T-helper 9 cell (primary cell): Measurements from ENCODE around the gene AGAP1.

Source experiments
- DNase-seq: peaks from one replicate; pipeline ENCODE4 v3.0.0-alpha.2; 2020

AGAP1 gene

DNA sequence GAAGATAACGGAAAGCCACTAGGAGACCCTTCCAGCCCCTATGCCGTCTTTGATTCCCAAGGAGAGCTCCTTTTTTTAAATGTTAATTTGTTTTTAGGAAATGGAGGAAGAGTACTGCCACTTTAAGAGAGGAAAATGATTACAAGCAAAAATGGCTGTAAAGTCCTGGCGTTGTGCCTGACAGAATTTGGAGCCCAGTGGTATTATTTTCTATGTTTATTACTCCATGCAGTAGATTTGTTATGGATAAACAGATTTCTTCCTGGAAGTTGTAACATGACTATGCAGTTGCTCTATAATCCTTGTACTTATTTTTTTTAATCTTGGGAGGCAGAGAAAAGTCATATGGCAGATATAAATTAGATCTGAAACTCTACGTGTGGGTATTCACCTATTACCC is 533.0 kb downstream of the AGAP1 start:
- no peak for DNase-seq

DNA sequence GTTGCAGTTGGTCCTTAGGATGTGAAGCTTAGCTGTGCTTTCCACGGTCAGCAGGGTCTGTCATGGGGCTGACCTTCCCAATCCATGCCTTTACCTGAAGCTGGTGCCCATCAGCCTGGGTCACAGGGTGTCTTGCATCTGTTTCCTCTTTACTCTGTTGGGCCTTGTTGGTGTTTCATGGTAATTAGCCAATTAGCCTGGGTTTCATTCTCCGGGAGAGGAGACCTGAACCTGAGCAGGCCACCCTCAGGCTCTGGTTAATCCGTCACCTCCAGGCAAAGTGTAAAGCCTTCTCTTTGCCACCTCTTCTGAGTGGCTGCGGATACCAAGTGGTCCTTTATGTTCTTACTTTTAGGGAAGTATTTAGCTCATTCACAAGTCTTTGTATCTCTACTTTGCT is 534.2 kb downstream of the AGAP1 start:
- no peak for DNase-seq

DNA sequence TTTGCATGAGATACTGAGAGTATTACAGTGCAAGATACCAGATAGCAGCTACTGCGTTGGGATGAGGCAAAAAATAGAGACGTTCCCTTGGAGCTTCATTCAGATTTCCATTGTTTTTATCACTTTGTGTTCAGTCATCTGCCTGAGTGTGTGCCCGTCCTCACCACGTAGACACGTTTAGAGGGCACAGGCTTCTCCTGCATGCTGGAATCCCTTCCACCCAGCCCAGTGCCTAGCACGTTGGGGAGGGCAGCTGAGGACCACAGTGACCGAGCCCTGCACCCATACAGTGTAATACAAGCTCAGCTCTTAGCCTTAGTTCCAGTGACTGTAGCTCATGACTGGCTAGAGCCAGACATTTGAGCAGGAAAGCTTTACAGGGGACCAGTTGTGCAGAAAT is 539.6 kb downstream of the AGAP1 start:
- no peak for DNase-seq

DNA sequence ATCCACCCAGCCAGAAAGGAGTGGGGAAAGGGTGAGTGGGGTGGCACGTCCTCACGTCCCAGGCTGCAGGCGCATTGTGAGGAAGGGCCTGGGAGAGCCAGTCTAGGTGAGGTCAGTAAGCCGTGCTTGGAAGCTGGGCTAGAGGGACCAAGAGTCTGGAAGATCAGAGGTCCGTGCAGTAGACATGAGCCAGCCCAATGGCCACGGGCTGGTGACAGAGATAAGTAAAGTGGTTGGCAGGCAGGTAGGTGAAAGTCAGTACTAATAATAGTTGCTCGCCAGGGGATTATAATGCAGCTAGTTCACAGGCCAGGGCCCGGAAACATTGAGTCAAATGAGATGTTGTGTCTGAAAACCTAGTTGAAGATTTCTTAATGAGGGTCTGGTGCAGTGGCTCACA is 541.1 kb downstream of the AGAP1 start:
- DNase-seq = no peak

DNA sequence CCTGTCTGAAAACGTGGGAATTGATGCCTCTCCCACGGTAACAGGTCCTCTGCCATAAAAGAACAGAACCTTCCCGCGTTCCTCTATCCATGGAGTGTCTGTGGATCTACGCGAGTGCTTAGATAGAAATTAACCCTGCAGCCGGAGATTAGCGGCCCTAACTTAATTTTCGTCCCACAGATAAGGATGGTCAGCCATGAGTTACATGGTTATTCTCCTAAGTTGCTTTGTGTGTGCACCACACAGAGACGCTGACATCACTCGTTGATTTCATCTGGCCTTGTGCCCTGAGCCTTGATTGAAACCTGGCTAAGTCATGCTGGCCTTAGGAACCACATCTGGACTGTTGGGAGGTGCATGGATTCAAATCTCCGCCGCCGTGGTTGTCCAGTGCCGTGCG is 542.2 kb downstream of the AGAP1 start:
- DNase-seq = no peak

DNA sequence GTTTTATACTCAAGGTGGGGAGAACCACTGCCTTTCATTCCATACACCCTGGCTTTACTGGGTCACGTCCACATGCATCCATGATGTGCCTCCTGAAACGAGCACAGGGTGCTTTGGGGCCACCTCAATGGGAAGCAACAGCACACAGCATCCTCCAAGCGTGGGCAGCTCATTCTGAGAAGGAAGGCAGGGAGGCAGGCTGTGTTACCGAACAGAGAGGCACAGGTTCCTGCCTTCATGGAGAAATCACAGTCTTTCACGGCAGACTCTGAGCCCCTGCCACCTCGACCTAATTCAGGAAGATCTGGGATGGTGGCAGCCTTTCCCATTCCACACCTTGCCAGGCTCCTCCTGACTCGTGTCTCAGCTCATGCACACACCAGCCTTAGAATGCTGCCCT is 544.3 kb downstream of the AGAP1 start:
- DNase-seq = no peak

DNA sequence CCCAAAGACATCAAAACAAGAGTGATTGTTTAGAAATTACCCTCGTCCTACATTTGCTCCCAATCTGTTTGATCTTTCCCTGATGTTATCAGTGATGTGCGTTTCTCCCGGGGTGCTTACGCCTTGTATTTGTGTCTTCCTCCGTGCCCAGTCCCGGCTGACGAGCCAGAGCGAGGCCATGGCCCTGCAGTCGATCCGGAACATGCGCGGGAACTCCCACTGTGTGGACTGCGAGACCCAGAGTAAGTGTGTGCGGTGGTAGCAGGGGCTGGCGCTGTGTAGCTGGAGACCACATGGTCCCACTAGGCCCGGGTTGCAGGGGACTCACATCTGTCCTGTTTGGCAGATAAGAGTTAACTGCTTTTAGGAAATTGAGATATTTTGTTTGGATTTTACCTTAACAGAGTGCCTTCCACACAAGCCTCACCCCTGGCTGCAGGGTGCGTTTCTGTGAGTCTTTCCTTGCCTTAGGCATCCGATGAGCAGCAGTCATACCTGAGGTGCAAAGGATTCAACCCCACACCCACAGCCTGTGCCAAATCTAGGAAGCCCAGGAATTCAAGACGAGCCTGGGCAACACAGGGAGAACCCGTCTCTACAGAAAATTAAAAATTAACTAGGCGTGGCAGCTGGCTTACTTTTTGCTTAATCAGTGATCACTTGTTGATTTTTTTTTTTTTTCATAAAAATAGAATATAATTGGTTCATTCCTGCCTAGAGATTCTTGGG is 546.9 kb downstream of the AGAP1 start:
- no peak for DNase-seq

DNA sequence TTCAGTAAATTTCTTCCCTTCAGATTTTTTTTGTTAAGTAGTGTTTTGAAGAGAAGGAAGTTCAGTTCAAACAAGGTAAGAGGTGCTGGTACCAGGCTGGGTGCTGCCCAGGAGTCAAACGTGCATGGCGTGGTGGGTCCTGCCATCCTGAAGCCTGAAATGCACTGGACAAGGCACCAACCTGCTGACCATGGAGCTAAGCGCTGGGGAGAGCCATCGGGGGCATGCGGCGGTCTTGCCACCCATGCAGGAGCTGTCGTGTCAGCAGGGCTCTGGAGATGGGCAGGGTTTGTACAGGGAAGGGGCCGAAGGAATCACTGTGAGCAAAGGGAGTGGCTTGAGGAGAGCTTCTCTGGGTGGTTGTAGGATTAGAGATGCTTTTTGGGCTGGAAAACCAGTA is 547.8 kb downstream of the AGAP1 start:
- no peak for DNase-seq

DNA sequence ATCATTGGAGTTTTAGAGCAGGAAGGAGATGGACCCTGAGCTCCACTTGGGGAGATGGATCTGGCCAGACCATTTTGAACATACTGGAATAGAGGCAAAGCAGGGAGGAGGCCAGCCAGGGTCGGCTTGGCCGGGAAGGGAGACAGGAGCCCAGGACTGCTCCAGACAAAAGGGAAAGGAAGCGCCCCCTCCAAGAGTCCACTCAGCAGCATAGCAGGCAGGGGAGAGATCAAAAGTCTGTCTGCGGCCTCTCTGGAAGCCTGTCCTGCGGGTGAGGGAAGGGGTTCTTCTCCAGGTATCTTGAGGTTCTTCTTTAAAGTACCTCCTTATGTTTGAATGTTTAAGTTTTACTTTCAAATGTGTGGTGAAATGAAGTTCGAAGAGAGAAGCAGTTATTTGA is 548.2 kb downstream of the AGAP1 start:
- DNase-seq = no peak

DNA sequence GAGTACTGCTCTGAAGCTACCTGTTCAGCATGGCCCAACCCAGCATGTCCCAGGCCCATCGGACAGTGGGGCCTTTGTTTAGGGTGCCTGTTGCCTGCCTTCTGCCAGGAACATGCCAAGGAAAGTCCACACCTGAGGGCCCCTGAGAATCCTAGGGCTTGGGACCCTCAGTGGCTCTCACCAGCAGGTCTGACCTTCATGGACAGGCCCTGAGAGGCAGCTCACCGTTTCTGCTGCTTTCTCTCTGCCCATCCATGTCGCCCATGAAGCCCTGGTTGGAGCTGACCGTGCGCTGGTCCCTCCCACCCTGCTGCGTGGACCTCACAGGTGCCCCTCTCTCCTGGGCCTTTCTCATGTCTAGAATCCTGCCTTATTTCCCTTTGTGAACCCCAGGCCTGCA is 550.3 kb downstream of the AGAP1 start:
- no peak for DNase-seq

DNA sequence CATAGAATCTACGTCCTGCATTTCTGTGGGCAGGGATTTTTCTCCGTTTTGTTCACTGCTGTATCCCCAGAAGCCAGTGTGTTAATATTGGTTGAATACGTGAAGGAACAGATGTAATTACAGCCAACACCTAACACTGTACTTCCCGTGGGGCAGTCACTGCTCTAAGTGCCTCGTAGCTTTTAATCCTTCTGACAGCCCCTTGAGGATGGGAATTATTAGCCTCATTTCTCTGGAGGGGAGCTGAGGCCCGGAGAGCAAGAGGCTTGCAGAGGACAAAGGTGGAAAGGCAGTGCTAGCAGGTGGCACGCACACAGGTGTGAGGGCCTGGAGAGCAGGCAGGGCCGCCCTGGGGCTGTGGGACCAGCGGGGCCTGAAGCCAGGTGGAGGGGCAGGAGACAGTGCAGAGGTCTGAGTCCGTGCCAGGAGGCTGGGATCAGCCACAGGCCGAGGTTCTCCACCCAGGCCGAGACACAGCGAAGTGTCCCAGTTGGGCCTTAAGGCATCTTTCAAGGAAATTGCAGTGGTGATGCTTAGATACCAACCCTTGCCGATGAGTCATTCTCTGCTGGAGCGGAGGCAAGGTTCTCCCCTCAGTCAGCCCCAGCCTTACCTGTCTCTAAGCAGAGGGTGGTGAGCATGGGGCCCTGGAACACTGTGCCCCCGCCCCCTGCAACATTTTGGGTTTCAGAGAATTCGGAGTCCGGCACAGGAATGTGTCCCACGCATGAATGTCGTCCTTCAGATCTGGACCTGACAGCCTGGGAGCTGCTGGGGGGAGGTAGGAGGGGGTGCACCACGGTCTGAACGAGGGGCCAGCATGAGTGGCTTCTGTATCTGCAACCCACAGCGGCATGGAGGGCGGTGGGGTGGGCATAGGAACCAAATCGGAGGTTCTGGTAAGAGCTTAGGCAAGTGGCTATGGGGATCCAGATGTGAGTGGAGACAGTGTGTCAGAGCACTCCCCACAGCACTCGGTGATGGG is 551.7 kb downstream of the AGAP1 start:
- no peak for DNase-seq

DNA sequence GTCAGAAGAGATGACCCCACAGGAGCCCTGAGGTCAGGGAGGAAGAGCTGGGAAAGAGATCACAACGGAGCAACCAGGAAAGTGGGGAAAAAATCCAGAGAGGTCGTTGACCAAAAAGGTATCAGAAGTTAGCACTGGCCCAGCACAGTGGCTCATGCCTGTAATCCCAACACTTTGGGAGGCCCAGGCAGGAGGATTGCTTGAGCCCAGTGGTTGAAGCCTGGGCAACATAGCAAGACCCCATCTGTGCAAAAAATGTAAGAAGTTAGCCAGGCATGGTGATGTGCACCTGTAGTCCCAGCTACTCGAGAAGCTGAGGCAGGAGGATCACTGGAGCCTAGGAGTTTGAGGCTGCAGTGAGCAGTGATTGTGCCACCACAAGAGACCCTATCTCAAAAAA is 552.9 kb downstream of the AGAP1 start:
- DNase-seq = no peak

DNA sequence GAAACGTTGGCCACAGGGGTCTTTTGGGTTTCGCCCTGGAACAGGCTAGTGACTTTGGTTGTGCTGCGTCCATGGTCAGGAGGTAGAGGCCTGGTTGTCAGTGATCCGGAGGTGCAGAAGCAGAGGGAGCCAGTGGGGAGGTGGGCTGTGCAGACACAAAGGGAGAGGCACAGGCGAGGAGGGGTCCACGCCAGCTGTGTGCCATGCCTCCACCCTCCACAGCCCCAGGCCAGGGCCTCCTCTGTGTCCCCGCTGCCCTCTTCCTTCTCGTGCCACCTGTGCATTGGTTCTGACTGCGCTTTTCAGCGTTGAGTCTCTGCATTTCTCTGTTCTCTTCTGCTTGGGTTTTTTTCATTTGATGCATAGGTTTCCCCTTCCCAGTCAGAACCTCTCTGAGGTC is 553.3 kb downstream of the AGAP1 start:
- DNase-seq = no peak

DNA sequence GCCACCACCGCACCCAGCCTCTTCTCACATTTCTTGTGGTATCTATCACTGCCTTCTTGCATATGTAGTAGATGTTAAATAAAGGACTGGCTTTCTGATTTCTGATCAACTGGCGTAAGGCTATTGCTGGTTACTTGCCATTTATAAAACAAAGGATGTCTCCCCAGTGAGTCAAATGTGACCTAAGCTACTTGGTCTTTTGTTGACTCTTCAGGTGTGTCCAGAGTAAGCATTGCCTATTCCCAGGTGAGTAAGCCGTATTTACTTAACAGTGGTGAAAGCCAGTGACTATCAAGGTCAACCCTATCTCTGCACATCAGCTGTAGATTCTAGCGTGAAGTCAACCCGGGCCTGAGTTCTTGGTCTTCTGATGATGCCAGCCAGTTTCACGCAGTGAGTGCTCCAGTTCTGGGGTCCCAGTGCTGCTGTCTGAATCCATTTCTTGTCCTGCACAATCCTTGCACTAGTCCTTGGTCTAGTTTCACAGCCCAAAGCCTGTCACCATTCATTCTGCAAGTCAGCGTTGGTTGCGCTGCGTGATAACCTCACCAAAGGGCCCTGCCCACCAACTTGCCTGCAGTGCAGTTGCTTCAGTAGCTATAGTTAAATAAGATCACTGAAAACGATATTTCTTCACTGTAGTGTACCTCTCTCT is 554.2 kb downstream of the AGAP1 start:
- no peak for DNase-seq

DNA sequence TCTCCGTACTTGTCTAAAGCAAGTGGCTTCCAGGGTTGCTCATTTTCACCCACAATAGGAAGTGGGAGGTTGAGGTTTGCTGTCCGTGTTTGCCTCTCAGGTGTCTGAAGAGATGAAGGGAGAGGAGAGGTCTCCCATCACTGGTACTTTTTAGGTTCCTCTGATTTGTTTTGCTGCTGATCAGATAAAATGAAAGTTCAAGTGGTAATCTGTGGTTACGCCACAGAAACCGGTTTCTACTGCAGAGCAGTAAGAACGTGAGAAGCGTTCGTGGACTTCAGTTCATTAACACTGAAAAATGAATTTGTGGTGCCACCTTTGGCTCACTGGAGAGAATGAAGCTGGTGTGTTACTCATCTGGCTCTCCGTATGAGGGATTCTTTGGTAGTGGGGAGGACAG is 556.1 kb downstream of the AGAP1 start:
- no peak for DNase-seq

DNA sequence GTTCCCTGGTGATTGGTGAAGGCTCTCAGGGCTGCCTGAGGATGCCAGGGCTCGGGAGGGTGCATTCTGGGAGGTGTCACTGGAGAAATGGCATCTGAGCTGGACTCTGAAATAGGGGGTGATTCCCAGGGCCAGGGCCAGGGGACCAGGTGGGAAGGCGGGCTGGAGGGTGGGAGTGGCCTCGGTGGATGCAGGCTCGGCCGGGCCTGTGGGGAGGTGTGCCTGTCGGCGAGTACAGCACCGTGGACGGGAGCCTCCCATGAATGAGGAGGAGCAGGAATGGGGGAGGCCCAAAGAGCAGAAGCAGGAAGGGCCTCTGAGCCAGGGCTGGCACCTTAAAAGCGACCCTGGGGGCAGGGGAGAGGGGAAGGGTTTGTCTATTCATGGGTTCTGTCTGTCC is 557.5 kb downstream of the AGAP1 start:
- DNase-seq = no peak

DNA sequence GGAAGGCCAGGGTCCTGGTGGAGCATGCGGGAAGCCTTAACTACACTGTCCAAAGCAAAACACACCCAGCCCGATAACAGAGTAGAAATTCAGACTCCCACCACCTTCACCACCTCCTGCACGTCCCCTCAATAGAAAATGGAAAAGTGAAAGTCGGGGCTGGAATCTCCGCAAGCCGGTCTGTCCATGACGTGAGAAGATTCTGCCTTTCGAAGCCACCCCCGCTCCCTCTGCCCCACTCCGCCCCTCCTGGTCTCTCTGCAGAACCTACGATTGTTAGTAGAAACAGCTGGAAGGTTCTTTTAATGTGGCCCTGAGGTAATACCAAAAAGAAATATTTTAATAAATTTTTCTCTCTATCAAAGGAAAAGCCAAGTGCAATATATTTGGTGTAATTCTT is 558.0 kb downstream of the AGAP1 start:
- no peak for DNase-seq

DNA sequence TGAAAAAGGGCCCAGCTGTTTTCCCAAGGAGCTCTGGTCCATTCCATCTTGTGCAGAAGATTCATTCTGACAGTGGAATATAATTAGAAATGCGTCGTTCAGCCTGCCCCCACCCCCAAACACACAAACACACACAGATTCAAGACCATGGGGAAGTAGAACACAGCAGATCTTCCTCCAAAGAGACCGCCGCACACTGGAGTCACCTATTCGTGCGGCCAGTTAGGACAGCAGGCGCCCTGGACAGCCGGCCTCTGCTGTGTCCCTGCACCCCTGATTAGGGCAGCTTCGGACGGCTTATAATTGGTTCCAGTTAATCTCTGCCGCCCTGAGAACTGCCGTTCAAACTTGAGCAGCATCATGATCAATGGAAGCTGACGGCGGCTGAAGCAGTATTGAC is 558.4 kb downstream of the AGAP1 start:
- DNase-seq = no peak

DNA sequence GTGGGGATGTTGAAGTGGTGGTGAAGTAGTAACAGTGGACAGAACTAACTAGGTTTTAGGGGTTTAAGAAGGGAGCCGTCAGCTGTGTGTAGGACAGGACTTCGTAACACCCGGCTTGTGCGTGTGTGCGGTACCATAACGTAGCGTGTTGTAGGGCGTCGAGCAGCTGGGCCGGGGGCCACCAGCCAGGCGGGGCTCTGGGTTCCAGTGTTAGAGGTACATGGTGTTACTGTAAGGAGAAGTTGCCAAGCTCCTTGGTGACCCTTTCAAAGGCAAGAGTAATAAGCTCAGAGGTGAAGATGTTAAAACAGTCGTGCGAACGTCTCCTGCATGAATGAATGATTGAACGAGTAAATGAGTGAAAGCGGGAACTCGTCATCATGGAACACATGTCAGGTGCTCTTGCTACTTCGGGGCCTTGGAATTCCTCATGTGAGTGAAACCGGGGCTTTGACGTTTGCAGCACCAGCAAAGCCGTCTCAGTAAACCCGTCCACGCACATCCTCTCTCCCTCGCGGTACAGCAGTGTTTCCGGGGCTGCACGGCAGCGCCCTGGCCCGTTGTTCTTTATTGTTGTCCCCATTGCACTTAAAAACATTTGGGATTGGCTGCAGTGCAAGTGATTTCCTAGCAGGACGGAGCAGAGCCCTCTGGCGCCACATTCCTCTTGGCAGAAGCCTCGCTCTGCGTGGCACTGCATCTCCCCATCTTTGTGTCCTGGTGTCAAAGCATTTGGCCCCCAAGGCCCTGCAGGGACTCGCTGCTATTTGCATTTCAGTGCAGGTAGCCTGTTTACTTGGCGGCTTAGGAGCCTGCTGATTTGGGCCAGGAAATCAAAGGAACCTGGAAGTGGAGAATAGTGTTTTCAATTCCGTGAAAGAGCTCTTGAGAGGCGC is 559.3 kb downstream of the AGAP1 start:
- no peak for DNase-seq

DNA sequence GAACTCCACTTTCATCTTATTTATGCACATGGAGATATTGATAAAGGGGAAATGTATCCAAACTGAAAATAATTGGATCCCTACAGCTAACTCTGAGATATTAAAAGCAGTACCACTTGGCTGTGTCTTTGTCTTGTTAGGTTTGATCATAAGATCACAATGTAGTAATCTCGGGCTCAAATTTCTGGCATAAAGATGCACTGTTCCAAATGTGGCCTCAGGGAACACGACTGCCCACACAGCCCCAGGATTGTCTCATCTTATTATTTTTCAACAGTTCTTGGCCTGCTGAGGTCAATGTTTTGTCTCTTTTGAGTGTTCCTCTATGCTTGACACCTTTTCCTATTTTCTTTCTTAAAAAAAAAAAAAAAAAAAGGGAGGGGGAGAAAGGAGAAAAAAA is 560.3 kb downstream of the AGAP1 start:
- DNase-seq = no peak

DNA sequence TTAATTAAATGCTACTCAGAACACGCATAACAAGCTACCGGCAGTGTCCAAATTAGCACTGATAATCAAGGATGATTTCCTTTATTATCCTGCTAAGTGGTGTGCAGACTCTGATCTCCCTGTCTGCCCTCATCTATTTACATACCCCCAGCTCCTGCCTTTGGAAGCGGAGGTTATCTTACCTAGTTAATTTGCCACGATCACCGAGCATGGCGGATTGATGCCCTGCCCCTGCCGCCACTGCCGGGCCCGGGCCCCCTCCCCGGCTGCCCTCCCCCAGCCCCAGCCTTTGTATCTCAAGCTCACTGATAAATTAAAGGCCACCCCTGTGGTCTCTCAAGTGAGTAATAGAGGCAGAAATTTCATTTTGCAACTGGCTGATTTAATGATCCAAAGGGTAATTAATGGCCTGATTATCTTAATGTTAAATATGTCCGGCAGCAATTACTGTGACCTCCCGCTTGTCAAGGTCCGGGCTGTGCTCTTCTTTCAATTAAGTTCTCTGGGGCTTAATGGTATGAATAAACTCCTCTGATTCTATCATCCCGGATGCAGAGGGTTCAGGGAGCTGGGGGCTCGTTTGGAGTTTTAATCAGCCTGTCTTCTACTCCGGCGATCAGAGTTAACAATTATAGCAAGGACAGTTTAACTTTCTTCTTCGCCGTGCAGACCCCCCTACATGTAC is 560.9 kb downstream of the AGAP1 start:
- DNase-seq = no peak

DNA sequence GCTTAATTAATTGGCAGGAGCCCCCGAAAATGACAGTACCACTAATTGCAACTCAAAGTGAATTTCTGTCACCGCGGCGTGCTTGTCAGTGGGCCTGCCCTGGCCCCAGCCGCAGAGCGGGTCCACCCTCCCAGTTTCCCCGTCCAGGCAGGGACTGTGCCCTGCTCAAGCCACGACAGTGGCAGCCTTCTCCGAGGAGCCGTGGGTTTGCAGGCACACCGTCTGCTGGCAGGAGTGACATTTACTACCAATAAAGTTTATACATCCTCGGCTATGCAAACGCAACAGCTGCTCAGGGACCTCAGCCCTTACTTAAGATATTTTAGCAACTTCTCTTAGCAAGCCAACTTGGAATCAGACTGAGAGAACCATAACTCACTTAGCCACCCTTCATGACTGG is 561.6 kb downstream of the AGAP1 start:
- DNase-seq = no peak
